H9 (cell line): Measurements from ENCODE around the gene METTL8. TPM values are rescaled to one million over a fixed set of nuclear protein-coding genes. Genes with fewer than 3 reads are reported as not detected.

ENCODE experiments used
- DNase-seq: peaks from one replicate; pipeline ENCODE4 v3.0.0-alpha.2; 2017
- H2AFZ ChIP-seq: one replicate; pipeline ENCODE4 v1.6.1; 2013; ENCODE audit warnings: mild to moderate bottlenecking, low read length, control low read depth, moderate library complexity
- H2AK5ac ChIP-seq: 2 replicates; pipeline ENCODE4 v1.6.1; 2013; ENCODE audit warnings: low read length, control low read depth, mixed read lengths; ENCODE audit not compliant: insufficient read length
- H2BK120ac ChIP-seq: one replicate; pipeline ENCODE4 v1.6.1; 2013; ENCODE audit warnings: low read depth, mild to moderate bottlenecking, low read length, control low read depth, inconsistent platforms; ENCODE audit not compliant: poor library complexity, severe bottlenecking
- H2BK12ac ChIP-seq: 2 replicates; pipeline ENCODE4 v1.6.1; 2013; ENCODE audit warnings: low read length, control low read depth, mixed read lengths, low read depth; ENCODE audit not compliant: insufficient read length
- H2BK15ac ChIP-seq: 2 replicates; pipeline ENCODE4 v1.6.1; 2013; ENCODE audit warnings: low read depth, low read length, control low read depth
- H2BK20ac ChIP-seq: one replicate; pipeline ENCODE4 v1.6.1; 2013; ENCODE audit warnings: low read depth, mild to moderate bottlenecking, low read length, control low read depth, inconsistent platforms; ENCODE audit not compliant: poor library complexity, severe bottlenecking
- H2BK5ac ChIP-seq: 2 replicates; pipeline ENCODE4 v1.6.1; 2013; ENCODE audit warnings: low read length, control low read depth, mixed read lengths; ENCODE audit not compliant: insufficient read length
- H3K14ac ChIP-seq: 2 replicates; pipeline ENCODE4 v1.6.1; 2013; ENCODE audit warnings: low read length, control low read depth; ENCODE audit not compliant: insufficient read depth
- H3K18ac ChIP-seq: 2 replicates; pipeline ENCODE4 v1.6.1; 2013; ENCODE audit warnings: low read depth, mild to moderate bottlenecking, mixed read lengths, low read length, control low read depth; ENCODE audit not compliant: insufficient read length
- H3K23ac ChIP-seq: 2 replicates; pipeline ENCODE4 v1.6.1; 2013; ENCODE audit warnings: low read length, control low read depth, mixed read lengths, low read depth; ENCODE audit not compliant: insufficient read length
- H3K23me2 ChIP-seq: 2 replicates; pipeline ENCODE4 v1.6.1; 2013; ENCODE audit warnings: low read depth, mild to moderate bottlenecking, mixed read lengths, low read length, control low read depth; ENCODE audit not compliant: insufficient read length, poor library complexity, severe bottlenecking
- H3K27ac ChIP-seq: 2 replicates; pipeline ENCODE4 v1.5.1; 2013; ENCODE audit warnings: low read length, control low read depth, mixed read lengths, low read depth; ENCODE audit not compliant: insufficient read length
- H3K27me3 ChIP-seq: 2 replicates; pipeline ENCODE4 v1.6.1; 2013; ENCODE audit warnings: low read length, control low read depth, inconsistent platforms; ENCODE audit not compliant: insufficient read depth
- H3K4ac ChIP-seq: 2 replicates; pipeline ENCODE4 v1.6.1; 2013; ENCODE audit warnings: low read depth, mild to moderate bottlenecking, control low read depth, inconsistent platforms, low read length, moderate library complexity
- H3K4me1 ChIP-seq: 2 replicates; pipeline ENCODE4 v1.6.1; 2013; ENCODE audit warnings: low read length, control low read depth, inconsistent platforms; ENCODE audit not compliant: insufficient read depth
- H3K4me2 ChIP-seq: 2 replicates; pipeline ENCODE4 v1.6.1; 2013; ENCODE audit warnings: low read length, control low read depth, mixed read lengths; ENCODE audit not compliant: insufficient read length, insufficient read depth
- H3K56ac ChIP-seq: 2 replicates; pipeline ENCODE4 v1.6.1; 2013; ENCODE audit warnings: low read depth, mild to moderate bottlenecking, mixed read lengths, low read length, control low read depth; ENCODE audit not compliant: insufficient read length
- H3K79me1 ChIP-seq: 2 replicates; pipeline ENCODE4 v1.6.1; 2013; ENCODE audit warnings: low read depth, mild to moderate bottlenecking, moderate library complexity, low read length, control low read depth, inconsistent platforms; ENCODE audit not compliant: insufficient read depth, poor library complexity, severe bottlenecking
- H3K79me2 ChIP-seq: 2 replicates; pipeline ENCODE4 v1.6.1; 2013; ENCODE audit warnings: low read length, control low read depth, inconsistent platforms; ENCODE audit not compliant: insufficient read depth
- H3K9ac ChIP-seq: 2 replicates; pipeline ENCODE4 v1.6.1; 2013; ENCODE audit warnings: low read length, control low read depth, mixed read lengths; ENCODE audit not compliant: insufficient read length; ENCODE audit errors: extremely low read depth
- H3K9me3 ChIP-seq: one replicate; pipeline ENCODE4 v1.6.1; 2013; ENCODE audit warnings: low read depth, low read length, inconsistent platforms; ENCODE audit not compliant: control insufficient read depth
- H3T11ph ChIP-seq: one replicate; pipeline ENCODE4 v1.6.1; 2013; ENCODE audit warnings: mild to moderate bottlenecking, low read length, control low read depth, inconsistent platforms
- H4K20me1 ChIP-seq: one replicate; pipeline ENCODE4 v1.6.1; 2013; ENCODE audit not compliant: control insufficient read depth, insufficient read length, insufficient read depth
- H4K5ac ChIP-seq: 2 replicates; pipeline ENCODE4 v1.6.1; 2013; ENCODE audit warnings: low read depth, mild to moderate bottlenecking, mixed read lengths, low read length, control low read depth; ENCODE audit not compliant: insufficient read length
- H4K8ac ChIP-seq: replicated peaks from 2 replicates; pipeline ENCODE4 v1.6.1; 2013; ENCODE audit warnings: low read length, control low read depth, mixed read lengths, low read depth; ENCODE audit not compliant: insufficient read length
- H4K91ac ChIP-seq: 2 replicates; pipeline ENCODE4 v1.6.1; 2013; ENCODE audit warnings: low read depth, mild to moderate bottlenecking, moderate library complexity, mixed read lengths, low read length, control low read depth; ENCODE audit not compliant: insufficient read length
- H3K27ac Mint-ChIP-seq, 3 experiments: 2 replicates in 2 of 3; 3 replicates in 1 of 3; pipeline ENCODE4 v1.8.0; 2020 to 2021; ENCODE audit warnings: mixed read lengths in 3 of 3, mild to moderate bottlenecking in 1 of 3, moderate library complexity in 1 of 3
- H3K27me3 Mint-ChIP-seq: 2 replicates; pipeline ENCODE4 v1.8.0; 2021; ENCODE audit warnings: low read depth, mild to moderate bottlenecking, moderate library complexity, mixed read lengths
- H3K36me3 Mint-ChIP-seq, 3 experiments: 2 replicates in 2 of 3; 3 replicates in 1 of 3; pipeline ENCODE4 v1.8.0; 2020 to 2021; ENCODE audit warnings: low read depth in 3 of 3, mixed read lengths in 3 of 3; ENCODE audit not compliant: insufficient read depth in 1 of 3
- H3K4me1 Mint-ChIP-seq, 2 experiments: 2 replicates each; pipeline ENCODE4 v1.8.0; 2020; ENCODE audit warnings: mixed read lengths in 2 of 2
- H3K4me3 Mint-ChIP-seq, 2 experiments: 2 replicates in 1 of 2; 3 replicates in 1 of 2; pipeline ENCODE4 v1.8.0; 2020 to 2021; ENCODE audit warnings: mild to moderate bottlenecking in 2 of 2, mixed read lengths in 2 of 2, moderate library complexity in 1 of 2
- H3K9me3 Mint-ChIP-seq, 2 experiments: 2 replicates in 1 of 2; 3 replicates in 1 of 2; pipeline ENCODE4 v1.8.0; 2020; ENCODE audit warnings: mild to moderate bottlenecking in 2 of 2, mixed read lengths in 2 of 2, moderate library complexity in 1 of 2
- CTCF ChIP-seq: fragments of 200-600 bp; sonication (generic); conservative IDR thresholded peaks from 3 replicates; pipeline ENCODE4 v1.8.0; 2021; ENCODE audit warnings: antibody characterized with exemption, mild to moderate bottlenecking
- WGBS: extraction: QIAGEN DNeasy Blood & Tissue Kit; methylation state at CpG from one replicate; pipeline ENCODE4 v1.1.7; 2013; ENCODE audit warnings: missing lambda C conversion rate, low lambda C conversion rate, mixed read lengths; ENCODE audit not compliant: insufficient read length; ENCODE audit errors: extremely low coverage; 5-methylcytosine and 5-hydroxymethylcytosine counted together
- total RNA-seq: library from RNA; stranded (reverse); gene quantifications from 2 replicates; pipeline ENCODE4 v1.2.1, GENCODE V29; 2021

Gene METTL8
- total RNA-seq, 1 experiment from 2014 or later = 40.9 TPM

DNA sequence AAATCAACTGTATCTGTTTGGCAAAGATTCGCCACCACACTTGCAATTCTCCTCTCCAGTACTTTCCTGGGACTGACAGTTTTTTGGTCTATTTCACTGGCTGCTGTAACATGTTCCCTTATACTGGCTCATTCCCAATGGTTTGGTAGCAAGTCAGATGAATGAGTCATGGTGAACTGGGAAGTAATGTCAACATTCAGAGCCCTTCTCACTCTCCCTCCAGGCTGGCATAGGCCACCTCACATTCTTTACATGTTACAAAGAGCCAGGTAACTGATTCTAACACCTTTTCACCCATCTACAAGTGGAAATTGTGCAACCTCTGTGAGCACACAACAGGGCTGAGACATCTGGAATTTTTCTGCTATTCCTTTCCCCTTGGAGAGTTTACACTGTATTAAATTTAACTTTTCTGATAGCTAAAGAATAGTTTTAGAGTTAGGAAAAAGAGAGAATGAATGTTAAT, 161.8 kb downstream of the METTL8 start:
- no CpG with 5 or more reads among the region's 1 CpG for WGBS
- no peak overlapping the region for H3K27ac ChIP-seq
- no peaks in the 10 kb centered on the region; a peak in 1 of 7 replicates for H3K36me3 Mint-ChIP-seq

More for the DNA sequence above, 161.8 kb downstream of the METTL8 start:
- Mint-ChIP-seq H3K27me3 (no peaks in the 10 kb centered on the region), H3K4me1 (peaks cover 15 to 16% of the 10 kb centered on the region in 2 experiments), H3K4me3 (no peak overlapping the region), H3K9me3 (peaks cover 0 to 3% of the 10 kb centered on the region in 2 experiments; a peak in 2 of 5 replicates), H3K27ac (peak overlapping the region in 1 of 3 experiments; percentile 4; a peak in 1 of 7 replicates)
- no peaks in the 10 kb centered on the region for H3K79me1 ChIP-seq
- H3K23me2 ChIP-seq = no peaks in the 10 kb centered on the region
- DNase-seq = no peak
- no peak overlapping the region for H4K91ac ChIP-seq
- no peak overlapping the region for H2BK5ac ChIP-seq
- H3T11ph ChIP-seq = no peak overlapping the region
- no peak overlapping the region for H2AK5ac ChIP-seq
- no peak overlapping the region for H3K4me2 ChIP-seq
- H2BK20ac ChIP-seq = no peak overlapping the region
- H3K14ac ChIP-seq = no peak overlapping the region
- H3K18ac ChIP-seq = no peak overlapping the region
- no peak overlapping the region for H2BK120ac ChIP-seq
- H4K20me1 ChIP-seq = no peaks in the 10 kb centered on the region
- TF ChIP-seq CTCF = no peak
- no peak overlapping the region for H4K8ac ChIP-seq
- H2BK12ac ChIP-seq = no peak overlapping the region
- H3K56ac ChIP-seq = no peak overlapping the region
- H3K23ac ChIP-seq = no peak overlapping the region
- no peak overlapping the region for H2BK15ac ChIP-seq
- no peak overlapping the region for H2AFZ ChIP-seq
- no peaks in the 10 kb centered on the region for H3K9me3 ChIP-seq
- H4K5ac ChIP-seq = no peak overlapping the region
- H3K9ac ChIP-seq = no peak overlapping the region
- no peaks in the 10 kb centered on the region for H3K79me2 ChIP-seq
- no peaks in the 10 kb centered on the region for H3K27me3 ChIP-seq
- H3K4ac ChIP-seq = no peak overlapping the region
- H3K4me1 ChIP-seq = no peaks in the 10 kb centered on the region
